HUDEP-2 (cell line): Measurements from ENCODE around the gene SAE1.

Source experiments
- DNase-seq, 76 experiments: peaks; one replicate each; lab custom pipeline; 2025; ENCODE audit not compliant: unreplicated experiment in 76 of 76; lab: John Stamatoyannopoulos, UW

Gene SAE1

GRCh38 chr19:47257411-47258169 is 127.0 kb downstream of the SAE1 start:
- peak in 18 of 76 experiments; percentile 7 to 54 (median 25) for DNase-seq

DNA sequence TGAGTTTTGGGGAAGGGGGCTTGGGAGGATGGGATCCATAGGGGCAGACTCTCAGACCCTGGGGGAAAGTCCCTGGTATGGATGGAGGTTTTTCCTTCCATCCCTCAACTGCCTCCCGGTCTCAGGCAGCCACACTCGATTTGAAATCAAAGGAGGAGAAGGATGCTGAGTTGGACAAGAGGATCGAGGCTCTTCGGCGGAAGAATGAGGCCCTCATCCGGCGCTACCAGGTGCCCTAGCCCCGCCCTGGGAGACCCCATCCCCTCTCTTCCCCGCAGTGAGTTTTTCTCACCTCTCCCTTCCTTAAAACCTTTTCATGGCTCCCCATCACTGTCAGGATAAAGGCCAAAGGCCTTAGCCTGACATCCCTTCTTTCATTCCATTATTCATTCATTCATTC is 127.8 kb downstream of the SAE1 start:
- DNase-seq: no peak

GRCh38 chr19:47258895-47259555 is 128.4 kb downstream of the SAE1 start:
- no peak for DNase-seq
